Tibial nerve (tissue), 4 donors: ENCODE results near the gene DENND2C.

ENCODE experiments used
- CTCF ChIP-seq, 5 experiments: fragments of 200-600 bp in 3 of 5; fragments of 450-650 bp in 2 of 5; sonication (generic) in 3 of 5; IDR thresholded peaks; one replicate each; pipeline ENCODE4 v1.5.1; 2016 to 2019; ENCODE audit warnings: antibody characterized with exemption in 5 of 5, mild to moderate bottlenecking in 3 of 5, moderate library complexity in 2 of 5
- EP300 ChIP-seq, 2 donors: sonication (generic); formaldehyde crosslinking; IDR thresholded peaks; one replicate each; pipeline ENCODE4 v1.6.1; 2017; ENCODE audit warnings: antibody characterized with exemption in 2 of 2, mild to moderate bottlenecking in 1 of 2
- POLR2A ChIP-seq, 2 donors: fragments of 450-650 bp; IDR thresholded peaks; one replicate each; pipeline ENCODE4 v1.6.1; 2017; ENCODE audit warnings: antibody characterized with exemption in 2 of 2, mild to moderate bottlenecking in 2 of 2, moderate library complexity in 2 of 2

- no peak for TF ChIP-seq CTCF (IDR thresholded peaks at IDR 0.05)
- TF ChIP-seq EP300 (IDR thresholded peaks at IDR 0.05) = no peak
- no peak for TF ChIP-seq POLR2A (IDR thresholded peaks at IDR 0.05)
Observed at GRCh38 chr1:114701931-114702330, 32.1 kb upstream of the DENND2C start.
